SK-N-SH (cell line): Measurements from ENCODE around the gene TNFAIP8L3. TPM values are rescaled to one million over a fixed set of nuclear protein-coding genes. Genes with fewer than 3 reads are reported as not detected.

Experiments
- CTCF ChIA-PET: fragments of 300-600, 350-600 bp; formaldehyde crosslinking; extraction: SDS; loops from one replicate; lab custom pipeline; 2021; lab: Yijun Ruan, JAX
- POLR2A ChIA-PET: fragments of 350-600 bp; sonication (Branson Sonifier 250); formaldehyde crosslinking; extraction: SDS; loops from one replicate; lab custom pipeline; 2020; ENCODE audit warnings: antibody characterized with exemption, inconsistent platforms; lab: Yijun Ruan, JAX
- DNase-seq: peaks from one replicate; pipeline ENCODE4 v3.0.0; 2012
- H2AFZ ChIP-seq: fragments of 200-600 bp; sonication (generic); 2 replicates; pipeline ENCODE4 v1.8.1; 2016; ENCODE audit warnings: antibody characterized with exemption, mild to moderate bottlenecking, low read depth
- H3F3A ChIP-seq: fragments of 200-600 bp; sonication (generic); replicated peaks from 2 replicates; pipeline ENCODE3; 2016; ENCODE audit warnings: antibody characterized with exemption, mild to moderate bottlenecking; ENCODE audit not compliant: insufficient read depth
- H3K27ac ChIP-seq, 2 experiments: fragments of 200-500 bp in 1 of 2; fragments of 200-600 bp in 1 of 2; sonication (Bioruptor generic) in 1 of 2; sonication (generic), shearing (Covaris generic) in 1 of 2; 2 replicates each; pipeline versions ENCODE4 v1.5.1 to v1.6.1; 2014 to 2016; ENCODE audit warnings: low read depth in 2 of 2, inconsistent platforms in 1 of 2, low read length in 1 of 2, mild to moderate bottlenecking in 1 of 2, mixed read lengths in 1 of 2
- H3K27me3 ChIP-seq: fragments of 200-600 bp; sonication (generic), shearing (Covaris generic); 2 replicates; pipeline ENCODE4 v1.6.1; 2016; ENCODE audit warnings: mixed run types; ENCODE audit not compliant: insufficient read depth
- H3K36me3 ChIP-seq, 2 experiments: fragments of 200-500 bp in 1 of 2; fragments of 200-600 bp in 1 of 2; sonication (Bioruptor generic) in 1 of 2; sonication (generic) in 1 of 2; replicated peaks in 1 of 2; 2 replicates each; pipeline versions ENCODE3 to v1.5.1; 2014 to 2016; ENCODE audit warnings: low read length in 1 of 2, mild to moderate bottlenecking in 1 of 2; ENCODE audit not compliant: insufficient read depth in 2 of 2, control insufficient read depth in 1 of 2
- H3K4me1 ChIP-seq, 2 experiments: fragments of 200-500 bp in 1 of 2; fragments of 200-600 bp in 1 of 2; sonication (Bioruptor generic) in 1 of 2; sonication (generic), shearing (Covaris generic) in 1 of 2; 2 replicates each; pipeline versions ENCODE4 v1.5.1 to v1.6.1; 2014 to 2016; ENCODE audit warnings: low read depth in 1 of 2, low read length in 1 of 2, mixed run types in 1 of 2; ENCODE audit not compliant: insufficient read depth in 2 of 2, control insufficient read depth in 1 of 2
- H3K4me2 ChIP-seq: fragments of 200-600 bp; sonication (generic), shearing (Covaris generic); 2 replicates; pipeline ENCODE4 v1.6.1; 2017; ENCODE audit warnings: mixed run types
- H3K4me3 ChIP-seq, 2 experiments: fragments of 200-500 bp in 1 of 2; fragments of 200-600 bp in 1 of 2; sonication (Bioruptor generic) in 1 of 2; sonication (generic), shearing (Covaris generic) in 1 of 2; 2 replicates each; pipeline versions ENCODE4 v1.5.1 to v1.8.1; 2014 to 2016; ENCODE audit warnings: low read depth in 2 of 2, inconsistent platforms in 1 of 2, low read length in 1 of 2, mild to moderate bottlenecking in 1 of 2, mixed read lengths in 1 of 2, moderate library complexity in 1 of 2
- H3K79me2 ChIP-seq: fragments of 200-600 bp; sonication (generic); 2 replicates; pipeline ENCODE4 v1.8.1; 2017; ENCODE audit warnings: mild to moderate bottlenecking; ENCODE audit not compliant: insufficient read depth
- H3K9ac ChIP-seq: fragments of 200-600 bp; sonication (generic); 2 replicates; pipeline ENCODE4 v1.6.1; 2017; ENCODE audit warnings: mixed run types
- H3K9me2 ChIP-seq: fragments of 200-600 bp; sonication (generic); 2 replicates; pipeline ENCODE4 v1.6.1; 2017; ENCODE audit warnings: mixed run types
- H3K9me3 ChIP-seq: fragments of 200-600 bp; sonication (generic); 2 replicates; pipeline ENCODE4 v1.6.1; 2017; ENCODE audit warnings: mixed run types, mild to moderate bottlenecking, moderate library complexity
- H4K20me1 ChIP-seq: fragments of 200-600 bp; sonication (generic); 2 replicates; pipeline ENCODE4 v1.6.1; 2017; ENCODE audit warnings: mild to moderate bottlenecking, mixed run types; ENCODE audit not compliant: insufficient read depth
- FOSL2 ChIP-seq: IDR thresholded peaks from 2 replicates; pipeline ENCODE4 v1.4.0; 2012; ENCODE audit warnings: low read depth, mild to moderate bottlenecking, moderate library complexity, borderline replicate concordance
- FOXM1 ChIP-seq: IDR thresholded peaks from 2 replicates; pipeline ENCODE4 v1.4.0; 2012; ENCODE audit warnings: low read depth, mild to moderate bottlenecking
- GATA2 ChIP-seq: sonication (generic); formaldehyde crosslinking; IDR thresholded peaks from 2 replicates; pipeline ENCODE4 v1.5.0; 2020; ENCODE audit warnings: mild to moderate bottlenecking, missing genetic modification reagents
- JUND ChIP-seq: IDR thresholded peaks from 2 replicates; pipeline ENCODE4 v1.4.0; 2012
- MEF2A ChIP-seq: IDR thresholded peaks from 2 replicates; pipeline ENCODE4 v1.4.0; 2012; ENCODE audit warnings: low read depth, borderline replicate concordance
- MXI1 ChIP-seq: IDR thresholded peaks from 2 replicates; pipeline ENCODE4 v1.6.1; 2012; ENCODE audit warnings: mild to moderate bottlenecking, low read depth, low read length, improper control_type of control experiment
- NFIC ChIP-seq: IDR thresholded peaks from 2 replicates; pipeline ENCODE4 v1.4.0; 2012; ENCODE audit warnings: borderline replicate concordance
- RCOR1 ChIP-seq: fragments of 150-350 bp; IDR thresholded peaks from 2 replicates; pipeline ENCODE4 v1.6.1; 2017; ENCODE audit warnings: antibody characterized with exemption, low read length
- TCF12 ChIP-seq: IDR thresholded peaks from 2 replicates; pipeline ENCODE4 v1.4.0; 2012
- YY1 ChIP-seq: IDR thresholded peaks from 2 replicates; pipeline ENCODE4 v1.4.0; 2012; ENCODE audit warnings: low read depth, mild to moderate bottlenecking
- WGBS: methylation state at CpG from one replicate; pipeline ENCODE4 v1.1.6; 2017; ENCODE audit warnings: low lambda C conversion rate; 5-methylcytosine and 5-hydroxymethylcytosine counted together
- polyA plus RNA-seq, 3 experiments: library from polyadenylated mRNA; depleted of rRNA; stranded (reverse); fragments of >200 nt; gene quantifications; 2 replicates each; pipeline ENCODE4 v1.2.3, GENCODE V29; 2012
- TF ChIP-seq, protein P1 (sequence below): IDR thresholded peaks from 2 replicates; pipeline ENCODE4 v1.4.0; 2012; ENCODE audit warnings: low read depth
- TF ChIP-seq, protein P2 (sequence below): IDR thresholded peaks from 2 replicates; pipeline ENCODE4; 2012
- TF ChIP-seq, protein P3 (sequence below): fragments of 150-350 bp; IDR thresholded peaks from 2 replicates; pipeline ENCODE4 v1.6.1; 2016; ENCODE audit warnings: mild to moderate bottlenecking, low read depth, low read length
- TF ChIP-seq, protein P4 (sequence below): fragments of 150-350 bp; IDR thresholded peaks from 2 replicates; pipeline ENCODE4 v1.6.1; 2017; ENCODE audit warnings: antibody characterized with exemption, low read length, low read depth, borderline replicate concordance
- TF ChIP-seq, protein P5 (sequence below): fragments of 200-600 bp; sonication (generic); IDR thresholded peaks from 2 replicates; pipeline ENCODE4 v1.6.1; 2017; ENCODE audit warnings: antibody characterized with exemption, mild to moderate bottlenecking, moderate library complexity

The TNFAIP8L3 gene
- polyA plus RNA-seq, 1 of the 3 experiments (the other 2 are of a cell fraction), result 0.08 TPM

DNA sequence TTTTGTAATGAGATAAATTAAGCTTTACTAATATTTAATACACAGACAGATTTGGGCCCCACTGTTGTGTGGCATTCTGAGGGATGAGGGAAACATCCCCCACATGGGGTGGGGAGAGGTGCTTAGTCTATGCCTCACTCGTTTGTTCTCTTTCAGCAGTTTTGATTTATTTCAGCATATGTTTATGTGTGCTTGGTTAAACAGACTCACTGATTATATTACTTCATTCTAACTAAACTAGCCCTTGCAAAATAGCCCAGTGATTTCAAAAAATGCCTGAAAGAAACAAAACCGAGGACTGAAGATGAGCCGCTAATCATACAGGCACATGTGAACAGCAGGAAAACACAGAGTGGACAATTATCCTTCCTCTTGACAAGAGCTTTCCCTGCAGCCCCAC lies 27.2 kb downstream of the TNFAIP8L3 start:
- TF ChIP-seq RCOR1 (no peak), NFIC (no peak), FOXM1 (no peak), JUND (no peak), YY1 (no peak), MEF2A (no peak), TCF12 (no peak), MXI1 (no peak), FOSL2 (no peak), GATA2 (CRISPR knock-in tag) (no peak)
- TF ChIP-seq, protein P1, sequence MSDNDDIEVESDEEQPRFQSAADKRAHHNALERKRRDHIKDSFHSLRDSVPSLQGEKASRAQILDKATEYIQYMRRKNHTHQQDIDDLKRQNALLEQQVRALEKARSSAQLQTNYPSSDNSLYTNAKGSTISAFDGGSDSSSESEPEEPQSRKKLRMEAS, result no peak
- TF ChIP-seq, protein P2, sequence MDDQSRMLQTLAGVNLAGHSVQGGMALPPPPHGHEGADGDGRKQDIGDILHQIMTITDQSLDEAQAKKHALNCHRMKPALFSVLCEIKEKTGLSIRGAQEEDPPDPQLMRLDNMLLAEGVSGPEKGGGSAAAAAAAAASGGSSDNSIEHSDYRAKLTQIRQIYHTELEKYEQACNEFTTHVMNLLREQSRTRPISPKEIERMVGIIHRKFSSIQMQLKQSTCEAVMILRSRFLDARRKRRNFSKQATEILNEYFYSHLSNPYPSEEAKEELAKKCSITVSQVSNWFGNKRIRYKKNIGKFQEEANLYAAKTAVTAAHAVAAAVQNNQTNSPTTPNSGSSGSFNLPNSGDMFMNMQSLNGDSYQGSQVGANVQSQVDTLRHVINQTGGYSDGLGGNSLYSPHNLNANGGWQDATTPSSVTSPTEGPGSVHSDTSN, result no peak
- TF ChIP-seq, protein P3, sequence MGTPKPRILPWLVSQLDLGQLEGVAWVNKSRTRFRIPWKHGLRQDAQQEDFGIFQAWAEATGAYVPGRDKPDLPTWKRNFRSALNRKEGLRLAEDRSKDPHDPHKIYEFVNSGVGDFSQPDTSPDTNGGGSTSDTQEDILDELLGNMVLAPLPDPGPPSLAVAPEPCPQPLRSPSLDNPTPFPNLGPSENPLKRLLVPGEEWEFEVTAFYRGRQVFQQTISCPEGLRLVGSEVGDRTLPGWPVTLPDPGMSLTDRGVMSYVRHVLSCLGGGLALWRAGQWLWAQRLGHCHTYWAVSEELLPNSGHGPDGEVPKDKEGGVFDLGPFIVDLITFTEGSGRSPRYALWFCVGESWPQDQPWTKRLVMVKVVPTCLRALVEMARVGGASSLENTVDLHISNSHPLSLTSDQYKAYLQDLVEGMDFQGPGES, result no peak
- TF ChIP-seq, protein P4, sequence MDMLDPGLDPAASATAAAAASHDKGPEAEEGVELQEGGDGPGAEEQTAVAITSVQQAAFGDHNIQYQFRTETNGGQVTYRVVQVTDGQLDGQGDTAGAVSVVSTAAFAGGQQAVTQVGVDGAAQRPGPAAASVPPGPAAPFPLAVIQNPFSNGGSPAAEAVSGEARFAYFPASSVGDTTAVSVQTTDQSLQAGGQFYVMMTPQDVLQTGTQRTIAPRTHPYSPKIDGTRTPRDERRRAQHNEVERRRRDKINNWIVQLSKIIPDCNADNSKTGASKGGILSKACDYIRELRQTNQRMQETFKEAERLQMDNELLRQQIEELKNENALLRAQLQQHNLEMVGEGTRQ, result no peak
- TF ChIP-seq, protein P5, sequence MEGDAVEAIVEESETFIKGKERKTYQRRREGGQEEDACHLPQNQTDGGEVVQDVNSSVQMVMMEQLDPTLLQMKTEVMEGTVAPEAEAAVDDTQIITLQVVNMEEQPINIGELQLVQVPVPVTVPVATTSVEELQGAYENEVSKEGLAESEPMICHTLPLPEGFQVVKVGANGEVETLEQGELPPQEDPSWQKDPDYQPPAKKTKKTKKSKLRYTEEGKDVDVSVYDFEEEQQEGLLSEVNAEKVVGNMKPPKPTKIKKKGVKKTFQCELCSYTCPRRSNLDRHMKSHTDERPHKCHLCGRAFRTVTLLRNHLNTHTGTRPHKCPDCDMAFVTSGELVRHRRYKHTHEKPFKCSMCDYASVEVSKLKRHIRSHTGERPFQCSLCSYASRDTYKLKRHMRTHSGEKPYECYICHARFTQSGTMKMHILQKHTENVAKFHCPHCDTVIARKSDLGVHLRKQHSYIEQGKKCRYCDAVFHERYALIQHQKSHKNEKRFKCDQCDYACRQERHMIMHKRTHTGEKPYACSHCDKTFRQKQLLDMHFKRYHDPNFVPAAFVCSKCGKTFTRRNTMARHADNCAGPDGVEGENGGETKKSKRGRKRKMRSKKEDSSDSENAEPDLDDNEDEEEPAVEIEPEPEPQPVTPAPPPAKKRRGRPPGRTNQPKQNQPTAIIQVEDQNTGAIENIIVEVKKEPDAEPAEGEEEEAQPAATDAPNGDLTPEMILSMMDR, result no peak

More for the DNA sequence above, 27.2 kb downstream of the TNFAIP8L3 start:
- ChIA-PET CTCF (interaction anchor here (0.6 kb wide), 1 partner anchor 42 kb away, joined by 4 read pairs; no protein-coding TSS in a partner anchor), POLR2A (no interaction called here)
- H3F3A ChIP-seq, result no peaks in the 10 kb centered on the region
- H3K9me3 ChIP-seq, result no peaks in the 10 kb centered on the region
- H3K9ac ChIP-seq, result no peak overlapping the region
- H3K36me3 ChIP-seq, result no peaks in the 10 kb centered on the region
- no peaks in the 10 kb centered on the region for H3K79me2 ChIP-seq
- no peaks in the 10 kb centered on the region for H4K20me1 ChIP-seq
- no peaks in the 10 kb centered on the region for H3K27me3 ChIP-seq
- H3K4me2 ChIP-seq, result no peak overlapping the region
- WGBS, result 58% methylated on average over 3 of the region's 3 CpGs
- H2AFZ ChIP-seq, result no peak overlapping the region
- H3K4me3 ChIP-seq, result no peak overlapping the region
- H3K27ac ChIP-seq, result no peak overlapping the region
- no peaks in the 10 kb centered on the region for H3K9me2 ChIP-seq
- DNase-seq, result no peak
- H3K4me1 ChIP-seq, result no peaks in the 10 kb centered on the region
